ENCODE measurements around the gene HECW1.
A peak's percentile ranks its signal among the peaks of the same experiment; 100 is the strongest.

Gene HECW1

DNA sequence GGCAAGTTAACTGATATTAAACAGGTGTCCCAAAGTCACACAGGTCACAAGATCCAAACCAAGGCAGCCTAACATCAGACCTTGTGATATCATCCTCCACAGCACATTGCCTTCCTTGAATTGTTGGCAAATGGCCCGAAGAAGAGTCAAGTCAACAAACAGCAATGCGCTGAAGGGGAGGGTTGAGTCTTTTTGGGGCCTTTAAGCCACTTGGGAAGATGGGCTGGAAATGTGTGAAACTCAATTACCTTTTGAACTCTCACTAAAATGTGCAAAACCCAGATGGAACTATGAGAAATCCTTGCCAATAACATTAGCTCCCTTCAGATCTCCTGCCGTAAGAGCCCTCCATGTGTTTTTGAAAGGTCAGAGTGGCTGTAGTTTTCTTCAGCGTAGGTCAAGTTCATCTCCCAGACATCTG, 422.6 kb downstream of the HECW1 start:
- CTCF ChIA-PET = no interaction called here
- H3K4me3 ChIP-seq (ENCODE audit: low read depth, low read length) = no peak overlapping the region
- no peak for DNase-seq (ENCODE audit: low read depth, low spot score)
- TF ChIP-seq, protein P1, sequence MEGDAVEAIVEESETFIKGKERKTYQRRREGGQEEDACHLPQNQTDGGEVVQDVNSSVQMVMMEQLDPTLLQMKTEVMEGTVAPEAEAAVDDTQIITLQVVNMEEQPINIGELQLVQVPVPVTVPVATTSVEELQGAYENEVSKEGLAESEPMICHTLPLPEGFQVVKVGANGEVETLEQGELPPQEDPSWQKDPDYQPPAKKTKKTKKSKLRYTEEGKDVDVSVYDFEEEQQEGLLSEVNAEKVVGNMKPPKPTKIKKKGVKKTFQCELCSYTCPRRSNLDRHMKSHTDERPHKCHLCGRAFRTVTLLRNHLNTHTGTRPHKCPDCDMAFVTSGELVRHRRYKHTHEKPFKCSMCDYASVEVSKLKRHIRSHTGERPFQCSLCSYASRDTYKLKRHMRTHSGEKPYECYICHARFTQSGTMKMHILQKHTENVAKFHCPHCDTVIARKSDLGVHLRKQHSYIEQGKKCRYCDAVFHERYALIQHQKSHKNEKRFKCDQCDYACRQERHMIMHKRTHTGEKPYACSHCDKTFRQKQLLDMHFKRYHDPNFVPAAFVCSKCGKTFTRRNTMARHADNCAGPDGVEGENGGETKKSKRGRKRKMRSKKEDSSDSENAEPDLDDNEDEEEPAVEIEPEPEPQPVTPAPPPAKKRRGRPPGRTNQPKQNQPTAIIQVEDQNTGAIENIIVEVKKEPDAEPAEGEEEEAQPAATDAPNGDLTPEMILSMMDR (IDR thresholded peaks at IDR 0.05; ENCODE audit: insufficient read depth, low read length, missing control alignments) = no peak
- POLR2A ChIA-PET = no interaction called here

DNA sequence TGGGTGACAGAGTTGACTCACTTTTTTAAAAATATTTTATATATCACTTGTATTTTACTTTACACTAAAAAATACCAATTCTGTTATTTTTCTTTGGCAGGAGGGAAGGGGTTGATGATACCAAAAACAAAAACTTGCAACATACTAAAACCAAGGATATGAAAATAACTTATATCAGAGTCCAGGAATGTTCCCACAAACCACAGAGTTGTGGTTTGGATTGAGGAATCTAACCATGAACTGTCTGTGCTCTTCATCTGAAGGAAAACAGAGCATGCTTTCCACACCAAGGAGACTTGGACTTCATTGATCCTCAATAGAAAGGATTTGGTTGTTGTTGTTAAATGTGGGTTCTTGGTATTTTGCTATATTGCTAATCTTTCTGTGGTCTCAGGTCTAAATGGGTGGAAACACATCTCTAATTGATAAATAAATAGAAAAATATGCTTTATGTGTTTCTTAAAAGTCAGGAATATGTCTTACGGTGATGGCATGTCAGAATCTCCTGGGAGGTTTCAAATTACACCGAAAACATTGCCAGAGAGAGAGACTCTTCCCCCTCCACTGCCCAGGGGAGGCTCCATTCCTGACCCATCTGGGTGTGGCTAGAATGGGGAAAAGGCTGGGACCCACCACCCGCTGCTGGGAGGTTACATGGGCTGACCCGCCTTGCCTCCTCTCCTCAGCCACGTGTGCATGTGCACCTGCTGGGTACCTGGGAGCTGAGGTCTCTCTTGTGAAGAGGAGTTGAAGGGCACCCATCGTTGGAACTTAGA, 423.6 kb downstream of the HECW1 start:
- DNase-seq (ENCODE audit: low read depth, low spot score) = peak; percentile 86
- TF ChIP-seq, protein P1 (IDR thresholded peaks at IDR 0.05; ENCODE audit: insufficient read depth, low read length, missing control alignments) = no peak
- no peak overlapping the region for H3K4me3 ChIP-seq (ENCODE audit: low read depth, low read length)
- POLR2A ChIA-PET = interaction anchor here (0.8 kb wide), 1 partner anchor 35 kb away, joined by 3 read pairs; no protein-coding TSS in a partner anchor
- CTCF ChIA-PET = interaction anchor here (1.3 to 1.4 kb wide), 2 partner anchors 51 to 303 kb away, joined by 3 to 4 read pairs; no protein-coding TSS in a partner anchor

DNA sequence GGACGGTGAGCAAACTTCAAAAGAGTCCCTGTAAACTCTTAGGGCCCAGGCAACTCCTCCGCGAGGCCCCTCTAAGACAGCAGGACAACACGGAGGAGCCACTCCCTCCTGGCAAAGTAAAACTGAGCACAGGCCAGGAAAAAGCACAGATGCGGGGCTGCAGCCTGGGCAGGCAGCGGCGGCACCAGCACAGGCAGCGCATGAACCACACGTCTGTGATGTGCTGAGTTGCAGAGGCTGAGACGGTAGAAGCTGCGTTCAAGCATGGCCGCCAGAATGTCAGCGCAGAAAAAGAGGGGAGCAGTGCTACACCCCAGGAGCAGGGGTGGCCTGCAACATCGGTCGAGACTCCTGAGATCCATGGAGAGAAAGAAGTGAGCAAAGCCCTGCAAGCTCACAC, 424.3 kb downstream of the HECW1 start:
- no peak overlapping the region for H3K4me3 ChIP-seq (ENCODE audit: low read depth, low read length)
- DNase-seq (ENCODE audit: low read depth, low spot score) = no peak
- TF ChIP-seq, protein P1 (IDR thresholded peaks at IDR 0.05; ENCODE audit: insufficient read depth, low read length, missing control alignments) = no peak
- CTCF ChIA-PET = interaction anchor here (1.3 to 1.6 kb wide), 4 partner anchors 46 to 302 kb away, joined by 3 to 9 read pairs (median 4); partner anchors contain the start of gene STK17A
- POLR2A ChIA-PET = interaction anchor here (0.8 kb wide), 1 partner anchor 34 kb away, joined by 3 read pairs; no protein-coding TSS in a partner anchor

DNA sequence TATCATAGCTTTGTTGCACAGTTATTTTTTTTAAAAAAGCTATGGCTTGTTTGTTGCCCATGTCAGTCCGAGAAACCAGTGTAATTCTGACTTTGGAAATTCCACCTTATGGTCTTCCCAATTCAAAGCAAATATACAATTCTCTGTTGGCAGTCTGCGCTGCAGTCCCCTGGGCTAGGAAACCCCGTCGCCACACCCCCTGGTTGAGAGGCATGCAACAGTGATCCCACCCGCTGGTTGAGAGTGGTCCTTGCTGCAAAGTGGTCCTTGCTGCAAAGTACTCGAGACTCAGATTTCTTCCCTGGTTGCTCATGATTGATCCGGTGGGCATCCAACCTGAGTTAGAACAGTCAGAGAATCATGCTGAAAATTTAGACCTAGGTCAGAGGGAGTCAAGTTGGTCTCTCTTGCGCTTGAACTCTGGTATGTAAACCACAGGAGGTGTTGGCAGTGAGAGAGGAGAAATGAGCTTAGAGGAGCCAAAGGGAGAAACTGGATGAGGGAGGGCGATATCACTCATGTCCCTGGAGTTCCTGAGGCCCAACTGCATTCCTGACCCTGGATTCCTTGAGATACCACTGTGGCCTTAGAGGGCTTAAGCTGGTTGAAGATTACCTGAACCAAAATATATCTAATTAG, 425.4 kb downstream of the HECW1 start:
- CTCF ChIA-PET = interaction anchor here (1.0 to 1.6 kb wide), 5 partner anchors 43 to 301 kb away, joined by 3 to 9 read pairs (median 4); partner anchors contain the start of gene STK17A
- H3K4me3 ChIP-seq (ENCODE audit: low read depth, low read length) = no peak overlapping the region
- TF ChIP-seq, protein P1 (IDR thresholded peaks at IDR 0.05; ENCODE audit: insufficient read depth, low read length, missing control alignments) = no peak
- POLR2A ChIA-PET = no interaction called here
- no peak for DNase-seq (ENCODE audit: low read depth, low spot score)

DNA sequence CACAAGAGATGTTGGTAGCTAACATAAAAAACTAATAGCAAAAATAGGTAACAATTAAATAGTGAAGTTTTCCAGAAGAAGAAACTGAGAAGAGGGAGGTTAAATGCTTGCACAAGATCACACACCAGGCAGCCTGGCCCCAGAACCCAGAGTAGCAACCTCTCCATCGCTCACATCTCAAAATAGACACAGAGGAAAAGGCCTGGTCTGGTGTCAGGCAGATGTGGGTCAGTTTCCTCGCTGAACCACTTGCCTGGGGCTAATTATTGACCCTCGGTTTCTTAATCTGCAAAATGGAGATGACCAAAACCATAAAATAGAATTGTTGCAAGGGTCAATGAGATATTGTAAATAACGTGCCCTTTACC, 425.9 kb downstream of the HECW1 start:
- no peak for DNase-seq (ENCODE audit: low read depth, low spot score)
- TF ChIP-seq, protein P1 (IDR thresholded peaks at IDR 0.05; ENCODE audit: insufficient read depth, low read length, missing control alignments) = no peak
- POLR2A ChIA-PET = no interaction called here
- CTCF ChIA-PET = interaction anchor here (1.0 to 1.6 kb wide), 2 partner anchors 43 to 161 kb away, joined by 3 to 4 read pairs; no protein-coding TSS in a partner anchor
- H3K4me3 ChIP-seq (ENCODE audit: low read depth, low read length) = no peak overlapping the region

DNA sequence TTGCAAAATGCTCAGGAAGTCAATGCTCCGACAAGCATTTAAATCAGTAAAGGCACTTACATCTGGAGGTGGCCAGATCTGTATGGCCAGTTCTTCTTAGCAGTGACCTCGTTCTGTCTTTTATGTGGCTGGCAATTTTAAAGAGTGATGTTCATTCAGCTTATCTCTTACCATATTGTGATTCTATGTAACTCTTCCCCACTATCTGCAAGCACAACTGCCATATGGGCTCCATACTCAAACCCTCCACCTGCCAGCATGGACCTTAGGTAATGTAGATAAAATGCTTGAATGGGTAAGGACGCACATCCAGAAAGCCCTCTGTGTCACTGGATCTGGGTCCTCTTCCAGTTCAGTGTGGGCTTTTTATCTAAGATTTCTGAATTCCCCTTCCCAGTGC, 428.0 kb downstream of the HECW1 start:
- no peak for DNase-seq (ENCODE audit: low read depth, low spot score)
- ChIA-PET POLR2A (no interaction called here), CTCF (no interaction called here)
- TF ChIP-seq, protein P1 (IDR thresholded peaks at IDR 0.05; ENCODE audit: insufficient read depth, low read length, missing control alignments) = no peak
- no peak overlapping the region for H3K4me3 ChIP-seq (ENCODE audit: low read depth, low read length)
